MCF 10A (cell line): ENCODE results near the gene GALK1. TPM values are rescaled to one million over a fixed set of nuclear protein-coding genes. Genes with fewer than 3 reads are reported as not detected.
"Not testable (repeated sequence)": the region's sequence is repeated elsewhere in the genome, so short reads cannot be mapped to it uniquely, and the experiment has no call there.

Experiments used
- BruUV-seq: library from RNA; stranded (reverse); fragments of 400-500 nt; replicated peaks from 2 replicates; lab custom pipeline; 2021; lab: Mats Ljungman, UMichigan
- CTCF ChIA-PET: fragments of 300-600 bp; sonication (Branson Sonifier 250); formaldehyde crosslinking; extraction: SDS; loops from one replicate; lab custom pipeline; 2021; ENCODE audit warnings: antibody characterized with exemption, inconsistent platforms; lab: Yijun Ruan, JAX
- POLR2A ChIA-PET: fragments of 300-600, 350-650 bp; sonication (Branson Sonifier 250); formaldehyde crosslinking; extraction: SDS; loops from one replicate; lab custom pipeline; 2020; ENCODE audit warnings: antibody characterized with exemption, inconsistent platforms; lab: Yijun Ruan, JAX
- DNase-seq: peaks from one replicate; pipeline ENCODE4 v3.0.0-alpha.2; 2018; ENCODE audit not compliant: unreplicated experiment
- H3K27ac Mint-ChIP-seq: one replicate; pipeline ENCODE4 v1.8.0; 2022; ENCODE audit warnings: mild to moderate bottlenecking, low read depth, mixed read lengths; ENCODE audit not compliant: unreplicated experiment
- H3K27me3 Mint-ChIP-seq: one replicate; pipeline ENCODE4 v1.8.0; 2022; ENCODE audit warnings: mixed read lengths; ENCODE audit not compliant: insufficient read depth, unreplicated experiment
- H3K36me3 Mint-ChIP-seq: one replicate; pipeline ENCODE4 v1.8.0; 2022; ENCODE audit warnings: mild to moderate bottlenecking, moderate library complexity, mixed read lengths; ENCODE audit not compliant: insufficient read depth, unreplicated experiment
- H3K4me1 Mint-ChIP-seq: one replicate; pipeline ENCODE4 v1.8.0; 2022; ENCODE audit warnings: mixed read lengths; ENCODE audit not compliant: insufficient read depth, unreplicated experiment
- H3K4me3 Mint-ChIP-seq: one replicate; pipeline ENCODE4 v1.8.0; 2022; ENCODE audit warnings: mild to moderate bottlenecking, moderate library complexity, mixed read lengths; ENCODE audit not compliant: unreplicated experiment
- H3K9me3 Mint-ChIP-seq: one replicate; pipeline ENCODE4 v1.8.0; 2022; ENCODE audit warnings: mixed read lengths; ENCODE audit not compliant: unreplicated experiment
- CTCF ChIP-seq: fragments of 200-600 bp; IDR thresholded peaks from one replicate; pipeline ENCODE4 v1.8.0; 2022; ENCODE audit warnings: antibody characterized with exemption, mild to moderate bottlenecking; ENCODE audit not compliant: unreplicated experiment
- intact Hi-C: fragments of 100-400 bp; cut with micrococcal nuclease; formaldehyde crosslinking; loops from 2 replicates; pipeline ENCODE4 v1.14.1; 2022
- total RNA-seq: library from RNA; stranded (reverse); gene quantifications from 2 replicates; pipeline ENCODE4 v1.2.3, GENCODE V29; 2022

Gene GALK1
- total RNA-seq, 1 experiment from 2014 or later = 8.7 TPM

GRCh38 chr17:75763613-75764416 is 1.2 kb downstream of the GALK1 start:
- Mint-ChIP-seq H3K36me3 (peaks cover 40% of the 10 kb centered on the region), H3K9me3 (no peaks in the 10 kb centered on the region), H3K27ac (peak overlapping the region; percentile 19), H3K4me1 (peaks cover 15% of the 10 kb centered on the region), H3K4me3 (peak overlapping the region; percentile 69), H3K27me3 (no peaks in the 10 kb centered on the region)
- DNase-seq = no peak
- POLR2A ChIA-PET = interaction anchor here (0.5 to 8.0 kb wide), 20 partner anchors 8 to 534 kb away, joined by 3 to 153 read pairs (median 4); partner anchors contain the start of genes EXOC7, RECQL5, SAP30BP and TRIM47
- intact Hi-C loops = loop anchor here (1.0 to 5.0 kb wide), 2 partner anchors 132 to 243 kb away; partner anchors contain the start of gene TRIM65
- no TSS peak for BruUV-seq
- no peak for TF ChIP-seq CTCF
- CTCF ChIA-PET = interaction anchor here (0.5 to 3.3 kb wide), 17 partner anchors 9 to 342 kb away, joined by 3 to 16 read pairs (median 4); partner anchors contain the start of genes TSEN54 and WBP2

- POLR2A ChIA-PET = interaction anchor here (0.6 to 8.0 kb wide), 9 partner anchors 8 to 115 kb away, joined by 3 to 153 read pairs (median 4); partner anchors contain the start of genes RECQL5, SAP30BP, TRIM47 and UNK
- CTCF ChIA-PET = interaction anchor here (0.9 to 3.3 kb wide), 5 partner anchors 10 to 87 kb away, joined by 3 to 16 read pairs (median 9); no protein-coding TSS in a partner anchor
- BruUV-seq = no TSS peak
- DNase-seq = no peak
- intact Hi-C loops = loop anchor here (5.0 kb wide), 1 partner anchor 244 kb away; no protein-coding TSS in a partner anchor
- no peaks in the 10 kb centered on the region for H3K9me3 Mint-ChIP-seq
- peak overlapping the region; percentile 29 for H3K4me3 Mint-ChIP-seq
- H3K4me1 Mint-ChIP-seq = peaks cover 15% of the 10 kb centered on the region
- TF ChIP-seq CTCF = no peak
- no peak overlapping the region for H3K27ac Mint-ChIP-seq
- H3K27me3 Mint-ChIP-seq = no peaks in the 10 kb centered on the region
- peaks cover 45% of the 10 kb centered on the region for H3K36me3 Mint-ChIP-seq
Measured at GRCh38 chr17:75763269-75763607, 1.8 kb downstream of the GALK1 start.

GRCh38 chr17:75762513-75763268 is 2.3 kb downstream of the GALK1 start:
- Mint-ChIP-seq H3K36me3 (peaks cover 51% of the 10 kb centered on the region), H3K4me3 (peak overlapping the region; percentile 29), H3K4me1 (peaks cover 15% of the 10 kb centered on the region), H3K9me3 (no peaks in the 10 kb centered on the region), H3K27me3 (no peaks in the 10 kb centered on the region), H3K27ac (no peak overlapping the region)
- intact Hi-C loops = loop anchor here (5.0 kb wide), 1 partner anchor 245 kb away; no protein-coding TSS in a partner anchor
- no peak for TF ChIP-seq CTCF
- no peak for DNase-seq
- no TSS peak for BruUV-seq
- POLR2A ChIA-PET = interaction anchor here (0.7 to 8.0 kb wide), 15 partner anchors 9 to 113 kb away, joined by 3 to 153 read pairs (median 4); partner anchors contain the start of genes RECQL5, SAP30BP and UNK
- CTCF ChIA-PET = interaction anchor here (0.5 to 3.3 kb wide), 9 partner anchors 10 to 134 kb away, joined by 3 to 16 read pairs (median 5); partner anchors contain the start of gene TRIM65

- H3K27ac Mint-ChIP-seq, H3K4me3 Mint-ChIP-seq, DNase-seq, BruUV-seq, H3K27me3 Mint-ChIP-seq, H3K9me3 Mint-ChIP-seq: not testable (repeated sequence)
- Mint-ChIP-seq H3K36me3 (peaks cover 77% of the 10 kb centered on the region), H3K4me1 (peaks cover 15% of the 10 kb centered on the region)
- ChIA-PET POLR2A (interaction anchor here (0.9 to 8.0 kb wide), 6 partner anchors 9 to 94 kb away, joined by 3 to 153 read pairs (median 3); a partner anchor contains a TSS), CTCF (interaction anchor here (0.6 to 4.3 kb wide), 5 partner anchors 10 to 216 kb away, joined by 3 to 16 read pairs (median 4); no protein-coding TSS in a partner anchor)
- intact Hi-C loops = loop anchor here (5.0 kb wide), 1 partner anchor 247 kb away; no protein-coding TSS in a partner anchor
Measured at GRCh38 chr17:75759978-75760640, 4.9 kb downstream of the GALK1 start.
